Measurements from ENCODE around the gene ROR2. TPM values are rescaled to one million over a fixed set of nuclear protein-coding genes. Genes with fewer than 3 reads are reported as not detected.
"Not testable (repeated sequence)": the region's sequence is repeated elsewhere in the genome, so short reads cannot be mapped to it uniquely, and the experiment has no call there.

Gene ROR2
- total RNA-seq, 1 experiment from 2014 or later: not detected

DNA sequence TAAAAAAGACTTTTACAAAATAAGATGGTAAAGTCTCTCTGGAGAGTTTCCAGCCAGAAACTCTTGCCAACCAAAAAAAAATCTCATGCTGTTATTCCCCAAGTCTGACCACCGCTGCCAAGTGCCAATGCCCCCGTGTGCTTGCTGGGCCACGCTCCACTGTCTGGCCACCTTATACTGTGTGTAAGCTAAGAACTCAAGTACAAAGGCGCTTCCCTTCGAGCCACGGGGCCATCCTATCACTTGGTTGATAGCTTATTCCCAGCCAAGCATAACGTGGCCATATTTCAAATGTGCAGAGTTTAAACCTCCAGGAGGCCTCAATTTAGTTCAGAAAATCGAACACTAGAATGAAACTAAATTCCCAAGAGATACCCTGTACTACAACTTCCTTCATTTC, 36.0 kb downstream of the ROR2 start:
- ATAC-seq (no peak), DNase-seq (no peak)
- H3K4me3 ChIP-seq (ENCODE audit: low read length): no peak overlapping the region
- no peak overlapping the region for H3K9ac ChIP-seq (ENCODE audit: low read length)
- H4K20me1 ChIP-seq (ENCODE audit: low read length): no peaks in the 10 kb centered on the region
- H3K27ac ChIP-seq (ENCODE audit: low read length): no peak overlapping the region
- H3K9me3 ChIP-seq (ENCODE audit: low read length): no peaks in the 10 kb centered on the region
- H3F3A ChIP-seq (ENCODE audit: low read length, unreplicated experiment): no peaks in the 10 kb centered on the region
- H3K4me1 ChIP-seq (ENCODE audit: insufficient read depth, low read length): no peaks in the 10 kb centered on the region
- intact Hi-C loops (cut with micrococcal nuclease): no loop called here
- no peaks in the 10 kb centered on the region for H3K36me3 ChIP-seq (ENCODE audit: low read depth, low read length)
- H3K9me2 ChIP-seq (replicated peaks; ENCODE audit: low read length): no peaks in the 10 kb centered on the region
- H3K79me2 ChIP-seq (ENCODE audit: low read length): no peaks in the 10 kb centered on the region
- BruUV-seq (replicated peaks): no TSS peak
- TF ChIP-seq, protein P1, sequence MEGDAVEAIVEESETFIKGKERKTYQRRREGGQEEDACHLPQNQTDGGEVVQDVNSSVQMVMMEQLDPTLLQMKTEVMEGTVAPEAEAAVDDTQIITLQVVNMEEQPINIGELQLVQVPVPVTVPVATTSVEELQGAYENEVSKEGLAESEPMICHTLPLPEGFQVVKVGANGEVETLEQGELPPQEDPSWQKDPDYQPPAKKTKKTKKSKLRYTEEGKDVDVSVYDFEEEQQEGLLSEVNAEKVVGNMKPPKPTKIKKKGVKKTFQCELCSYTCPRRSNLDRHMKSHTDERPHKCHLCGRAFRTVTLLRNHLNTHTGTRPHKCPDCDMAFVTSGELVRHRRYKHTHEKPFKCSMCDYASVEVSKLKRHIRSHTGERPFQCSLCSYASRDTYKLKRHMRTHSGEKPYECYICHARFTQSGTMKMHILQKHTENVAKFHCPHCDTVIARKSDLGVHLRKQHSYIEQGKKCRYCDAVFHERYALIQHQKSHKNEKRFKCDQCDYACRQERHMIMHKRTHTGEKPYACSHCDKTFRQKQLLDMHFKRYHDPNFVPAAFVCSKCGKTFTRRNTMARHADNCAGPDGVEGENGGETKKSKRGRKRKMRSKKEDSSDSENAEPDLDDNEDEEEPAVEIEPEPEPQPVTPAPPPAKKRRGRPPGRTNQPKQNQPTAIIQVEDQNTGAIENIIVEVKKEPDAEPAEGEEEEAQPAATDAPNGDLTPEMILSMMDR (conservative IDR thresholded peaks at IDR 0.05; ENCODE audit: low read depth, low read length): no peak
- TF ChIP-seq EZH2 (IDR thresholded peaks at IDR 0.05; ENCODE audit: low read length, unreplicated experiment): no peak
- no peak for TF ChIP-seq EZH2phosphoT487 (IDR thresholded peaks at IDR 0.05; ENCODE audit: borderline replicate concordance, low read length)
- H2AFZ ChIP-seq (ENCODE audit: low read length): no peak overlapping the region
- POLR2A ChIA-PET (ENCODE audit: unreplicated experiment): interaction anchor here (0.6 kb wide), 1 partner anchor 26 kb away, joined by 4 read pairs; no protein-coding TSS in a partner anchor
- CTCF ChIA-PET: no interaction called here
- H3K27me3 ChIP-seq (ENCODE audit: low read length): peaks cover 36% of the 10 kb centered on the region; the same call in 1 of the 2 replicates
- no peak overlapping the region for H3K4me2 ChIP-seq (ENCODE audit: low read length)

DNA sequence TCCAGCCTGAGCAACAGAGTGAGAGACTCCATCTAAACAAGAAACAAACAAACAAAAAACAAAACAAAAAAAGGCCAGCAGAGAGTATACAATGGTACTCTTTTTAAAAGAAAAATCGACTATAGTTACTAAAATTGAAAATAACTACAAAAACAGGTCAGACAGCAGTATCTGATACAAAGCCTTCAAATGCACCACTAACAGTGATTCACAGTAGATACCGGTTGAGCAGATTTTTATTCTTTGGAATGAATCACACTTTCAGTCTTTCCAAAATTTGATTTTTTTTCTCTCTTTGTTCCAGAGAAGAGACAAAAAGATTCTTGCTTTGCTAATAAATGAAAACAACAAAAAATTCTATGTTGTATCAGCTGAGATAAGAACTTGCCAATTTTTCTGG, 36.9 kb downstream of the ROR2 start:
- TF ChIP-seq, protein P1 (conservative IDR thresholded peaks at IDR 0.05; ENCODE audit: low read depth, low read length): no peak
- no peak for TF ChIP-seq EZH2 (IDR thresholded peaks at IDR 0.05; ENCODE audit: low read length, unreplicated experiment)
- TF ChIP-seq EZH2phosphoT487 (IDR thresholded peaks at IDR 0.05; ENCODE audit: borderline replicate concordance, low read length): no peak
- H3K4me3 ChIP-seq (ENCODE audit: low read length): no peak overlapping the region
- no peaks in the 10 kb centered on the region for H3K4me1 ChIP-seq (ENCODE audit: insufficient read depth, low read length)
- no peak overlapping the region for H3K9ac ChIP-seq (ENCODE audit: low read length)
- H3K79me2 ChIP-seq (ENCODE audit: low read length): no peaks in the 10 kb centered on the region
- intact Hi-C loops (cut with micrococcal nuclease): no loop called here
- ChIA-PET CTCF (interaction anchor here (0.7 kb wide), 1 partner anchor 186 kb away, joined by 3 read pairs; no protein-coding TSS in a partner anchor), POLR2A (ENCODE audit: unreplicated experiment) (interaction anchor here (0.6 kb wide), 1 partner anchor 19 kb away, joined by 3 read pairs; no protein-coding TSS in a partner anchor)
- H3K27ac ChIP-seq (ENCODE audit: low read length): no peak overlapping the region
- BruUV-seq (replicated peaks): no TSS peak
- H3K27me3 ChIP-seq (ENCODE audit: low read length): peaks cover 28% of the 10 kb centered on the region; the same call in 1 of the 2 replicates
- H3K9me3 ChIP-seq (ENCODE audit: low read length): no peaks in the 10 kb centered on the region
- H3F3A ChIP-seq (ENCODE audit: low read length, unreplicated experiment): no peaks in the 10 kb centered on the region
- H3K36me3 ChIP-seq (ENCODE audit: low read depth, low read length): no peaks in the 10 kb centered on the region
- no peaks in the 10 kb centered on the region for H4K20me1 ChIP-seq (ENCODE audit: low read length)
- DNase-seq (no peak), ATAC-seq (no peak)
- H2AFZ ChIP-seq (ENCODE audit: low read length): no peak overlapping the region
- no peak overlapping the region for H3K4me2 ChIP-seq (ENCODE audit: low read length)
- no peaks in the 10 kb centered on the region for H3K9me2 ChIP-seq (replicated peaks; ENCODE audit: low read length)

DNA sequence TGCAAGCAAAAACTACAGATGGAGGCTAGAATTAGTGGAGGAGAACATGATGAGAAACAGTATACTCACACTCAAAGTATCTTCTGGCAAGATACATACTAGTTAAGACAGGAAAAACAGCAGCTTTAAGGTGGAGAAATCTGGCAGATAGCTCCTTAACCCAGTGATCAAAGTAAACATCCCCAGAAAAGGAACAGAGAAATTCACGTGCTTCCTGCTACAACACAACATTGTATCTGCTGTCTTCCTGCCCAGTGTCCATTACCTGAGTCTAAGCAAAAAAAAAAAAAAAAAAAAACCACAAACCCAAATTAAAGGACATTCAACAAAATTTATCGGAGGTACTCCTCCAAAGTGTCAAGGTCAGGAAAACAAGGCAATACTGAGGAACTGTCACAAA, 38.4 kb downstream of the ROR2 start:
- H3K9me3 ChIP-seq (ENCODE audit: low read length): no peaks in the 10 kb centered on the region
- H2AFZ ChIP-seq (ENCODE audit: low read length): no peak overlapping the region
- no peak for DNase-seq
- no peaks in the 10 kb centered on the region for H3K79me2 ChIP-seq (ENCODE audit: low read length)
- H3K36me3 ChIP-seq (ENCODE audit: low read depth, low read length): no peaks in the 10 kb centered on the region
- no peak overlapping the region for H3K27ac ChIP-seq (ENCODE audit: low read length)
- intact Hi-C loops (cut with micrococcal nuclease): no loop called here
- no peaks in the 10 kb centered on the region for H3F3A ChIP-seq (ENCODE audit: low read length, unreplicated experiment)
- H3K27me3 ChIP-seq (ENCODE audit: low read length): peaks cover 16% of the 10 kb centered on the region; the same call in 1 of the 2 replicates
- no peak overlapping the region for H3K4me2 ChIP-seq (ENCODE audit: low read length)
- ChIA-PET CTCF (interaction anchor here (0.6 kb wide), 1 partner anchor 43 kb away, joined by 3 read pairs; no protein-coding TSS in a partner anchor), POLR2A (ENCODE audit: unreplicated experiment) (no interaction called here)
- no TSS peak for BruUV-seq (replicated peaks)
- TF ChIP-seq, protein P1 (conservative IDR thresholded peaks at IDR 0.05; ENCODE audit: low read depth, low read length): no peak
- TF ChIP-seq EZH2phosphoT487 (IDR thresholded peaks at IDR 0.05; ENCODE audit: borderline replicate concordance, low read length): no peak
- TF ChIP-seq EZH2 (IDR thresholded peaks at IDR 0.05; ENCODE audit: low read length, unreplicated experiment): no peak
- no peaks in the 10 kb centered on the region for H3K4me1 ChIP-seq (ENCODE audit: insufficient read depth, low read length)
- no peaks in the 10 kb centered on the region for H3K9me2 ChIP-seq (replicated peaks; ENCODE audit: low read length)
- no peaks in the 10 kb centered on the region for H4K20me1 ChIP-seq (ENCODE audit: low read length)
- H3K4me3 ChIP-seq (ENCODE audit: low read length): no peak overlapping the region
- no peak overlapping the region for H3K9ac ChIP-seq (ENCODE audit: low read length)
- ATAC-seq: no peak

GRCh38 chr9:91909256-91909655, 40.8 kb downstream of the ROR2 start:
- H3K4me1 ChIP-seq (ENCODE audit: insufficient read depth, low read length); intact Hi-C loops (cut with micrococcal nuclease); H3F3A ChIP-seq (ENCODE audit: low read length, unreplicated experiment); H3K9me3 ChIP-seq (ENCODE audit: low read length); BruUV-seq (replicated peaks); H4K20me1 ChIP-seq (ENCODE audit: low read length); H3K4me3 ChIP-seq (ENCODE audit: low read length); H3K36me3 ChIP-seq (ENCODE audit: low read depth, low read length); H3K9me2 ChIP-seq (replicated peaks; ENCODE audit: low read length); ATAC-seq; H3K79me2 ChIP-seq (ENCODE audit: low read length); H2AFZ ChIP-seq (ENCODE audit: low read length); POLR2A ChIA-PET (ENCODE audit: unreplicated experiment); H3K9ac ChIP-seq (ENCODE audit: low read length); H3K4me2 ChIP-seq (ENCODE audit: low read length); DNase-seq; H3K27me3 ChIP-seq (ENCODE audit: low read length); H3K27ac ChIP-seq (ENCODE audit: low read length); CTCF ChIA-PET: not testable (repeated sequence)

All from PC-3 (cell line).